Hematopoietic multipotent progenitor cell treated with erythropoietin and hydrocortisone succinate and interleukin-3 and kit ligand, for 15 days (in vitro differentiated cells): ENCODE data around the gene BMP8B.
"Not testable (repeated sequence)": the region's sequence is repeated elsewhere in the genome, so short reads cannot be mapped to it uniquely, and the experiment has no call there.

Experiments used
- DNase-seq: peaks from one replicate; pipeline ENCODE4 v3.0.0-alpha.2; 2015; ENCODE audit warnings: low spot score

BMP8B gene

GRCh38 chr1:39812913-39813312 lies 24.2 kb upstream of the BMP8B start:
- DNase-seq: no peak

- no peak for DNase-seq
Observed at GRCh38 chr1:39808784-39809517, 20.3 kb upstream of the BMP8B start.

GRCh38 chr1:39805385-39805784 lies 16.7 kb upstream of the BMP8B start:
- DNase-seq: no peak

GRCh38 chr1:39802496-39803260 lies 14.0 kb upstream of the BMP8B start:
- no peak for DNase-seq

GRCh38 chr1:39800471-39800835 lies 11.8 kb upstream of the BMP8B start:
- DNase-seq: no peak

DNA sequence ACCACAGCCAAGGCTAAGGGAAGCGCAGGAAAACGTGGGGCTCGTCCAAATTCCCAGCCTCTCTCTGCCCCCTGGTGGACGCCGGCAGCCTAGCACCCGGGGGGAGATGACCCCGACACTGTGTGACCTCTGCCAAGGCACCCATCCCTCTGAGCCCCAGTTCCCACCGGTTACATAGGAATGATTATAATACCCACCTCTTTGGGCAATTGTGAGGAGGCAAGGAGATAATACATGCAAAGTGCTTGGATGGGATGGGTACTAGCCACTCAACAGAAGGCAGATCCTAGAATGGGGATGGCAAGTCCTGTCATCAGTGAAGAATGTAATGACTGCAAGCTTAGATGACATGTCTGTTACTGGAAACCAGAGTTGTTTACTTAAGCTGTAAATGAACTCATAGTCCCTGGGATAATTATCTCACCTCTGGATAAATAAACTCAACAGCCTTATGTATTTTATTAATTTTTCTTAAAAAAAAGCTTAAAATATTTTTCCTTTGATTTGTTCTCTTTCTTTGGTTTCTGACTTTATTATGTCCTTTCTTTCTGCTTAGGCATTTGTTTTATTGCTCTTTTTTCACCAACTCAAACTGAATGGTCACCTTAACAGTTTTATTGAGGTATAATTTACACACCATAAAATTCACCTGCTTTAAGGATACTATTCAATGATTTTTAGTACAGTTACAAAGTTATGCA lies 11.3 kb upstream of the BMP8B start:
- peak; percentile 77 for DNase-seq

DNA sequence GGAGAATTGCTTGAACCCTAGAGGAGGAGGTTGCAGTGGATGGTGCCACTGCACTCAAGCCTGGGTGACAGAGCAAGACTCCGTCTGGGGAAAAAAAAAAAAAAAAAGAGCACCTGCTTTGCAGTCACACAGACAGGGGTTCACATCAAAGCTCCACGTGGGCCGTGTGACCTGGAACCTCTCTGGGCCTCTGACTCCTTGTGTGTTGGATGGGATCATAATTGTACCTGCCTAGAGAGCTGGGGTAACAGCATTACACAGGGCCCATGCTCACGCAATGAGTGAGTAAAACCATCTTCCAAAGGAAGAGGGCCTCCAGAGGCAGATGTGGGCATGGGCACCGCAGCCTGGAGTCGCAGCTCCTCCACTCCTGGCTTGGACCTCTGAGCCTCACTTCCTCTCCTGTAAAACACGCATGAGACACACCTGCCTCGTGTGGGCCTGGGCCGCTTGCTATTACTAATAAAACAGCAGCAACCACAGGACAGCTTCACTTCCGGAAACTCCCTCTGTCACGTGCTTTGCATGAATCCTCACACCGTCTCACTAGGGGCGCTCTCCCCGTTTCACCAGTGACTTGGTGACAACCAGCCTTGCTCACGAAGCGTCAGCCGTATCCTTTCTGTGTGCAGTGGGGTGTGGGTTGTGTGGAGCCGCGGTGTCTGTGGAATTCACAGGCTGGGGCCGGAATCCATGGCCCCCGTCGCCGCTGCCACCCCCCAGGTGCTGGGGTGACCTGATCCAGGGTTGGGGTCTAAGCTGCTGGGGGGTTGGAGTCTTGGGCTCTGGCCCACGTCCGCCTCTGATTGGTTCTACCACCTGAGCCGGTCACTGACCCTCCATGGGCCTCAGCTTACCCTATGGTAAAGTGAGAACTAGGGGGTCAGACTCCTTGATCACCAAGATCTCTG lies 10.4 kb upstream of the BMP8B start:
- DNase-seq: peak; percentile 93

GRCh38 chr1:39795651-39796050 lies 7.0 kb upstream of the BMP8B start:
- no peak for DNase-seq

DNA sequence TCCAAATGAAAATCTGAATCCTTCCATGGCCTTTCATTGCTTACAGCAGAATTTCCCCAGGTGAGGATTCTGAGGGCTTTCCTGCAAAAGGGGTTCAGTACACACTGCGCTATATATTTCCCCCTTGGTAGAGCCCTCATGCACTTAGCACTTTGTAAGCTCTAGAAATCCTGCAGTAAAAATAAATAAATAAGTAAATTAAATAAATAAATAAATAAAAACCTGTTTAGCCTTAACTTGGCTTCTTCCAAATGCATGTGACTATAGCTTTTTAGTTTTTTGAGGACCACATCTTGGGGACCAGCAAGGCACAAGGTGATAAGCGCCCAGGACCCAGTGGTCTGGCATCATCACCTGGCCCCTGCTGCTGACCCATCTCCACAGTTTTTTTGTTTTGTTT lies 3.2 kb upstream of the BMP8B start:
- no peak for DNase-seq

GRCh38 chr1:39789571-39790110 lies 976 bp upstream of the BMP8B start:
- no peak for DNase-seq

- no peak for DNase-seq
Observed at GRCh38 chr1:39788426-39788757, 273 bp downstream of the BMP8B start.

DNA sequence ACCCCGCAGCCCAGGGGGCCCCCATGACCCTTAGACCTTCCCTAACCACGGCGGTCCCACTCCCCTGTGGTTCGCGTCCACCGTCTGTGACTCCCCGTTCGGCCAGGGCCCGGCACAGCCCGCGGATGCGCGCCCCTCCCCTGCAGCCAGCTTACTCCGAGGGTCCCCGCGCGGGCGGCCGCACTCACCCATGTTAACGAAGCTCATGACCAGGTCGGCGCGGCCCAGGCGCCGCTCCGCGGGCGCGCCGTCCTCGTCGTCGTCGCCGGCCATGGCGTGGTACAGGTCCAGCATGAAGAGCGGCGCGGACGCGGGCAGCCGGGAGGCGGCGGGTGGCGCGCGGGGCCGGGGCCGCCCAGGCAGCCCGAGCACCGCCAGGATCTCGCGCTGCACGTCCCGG lies 701 bp downstream of the BMP8B start:
- not testable (repeated sequence) for DNase-seq

- DNase-seq: no peak
Observed at GRCh38 chr1:39787468-39787867, 1.2 kb downstream of the BMP8B start.

GRCh38 chr1:39787108-39787375 lies 1.6 kb downstream of the BMP8B start:
- DNase-seq: not testable (repeated sequence)

DNA sequence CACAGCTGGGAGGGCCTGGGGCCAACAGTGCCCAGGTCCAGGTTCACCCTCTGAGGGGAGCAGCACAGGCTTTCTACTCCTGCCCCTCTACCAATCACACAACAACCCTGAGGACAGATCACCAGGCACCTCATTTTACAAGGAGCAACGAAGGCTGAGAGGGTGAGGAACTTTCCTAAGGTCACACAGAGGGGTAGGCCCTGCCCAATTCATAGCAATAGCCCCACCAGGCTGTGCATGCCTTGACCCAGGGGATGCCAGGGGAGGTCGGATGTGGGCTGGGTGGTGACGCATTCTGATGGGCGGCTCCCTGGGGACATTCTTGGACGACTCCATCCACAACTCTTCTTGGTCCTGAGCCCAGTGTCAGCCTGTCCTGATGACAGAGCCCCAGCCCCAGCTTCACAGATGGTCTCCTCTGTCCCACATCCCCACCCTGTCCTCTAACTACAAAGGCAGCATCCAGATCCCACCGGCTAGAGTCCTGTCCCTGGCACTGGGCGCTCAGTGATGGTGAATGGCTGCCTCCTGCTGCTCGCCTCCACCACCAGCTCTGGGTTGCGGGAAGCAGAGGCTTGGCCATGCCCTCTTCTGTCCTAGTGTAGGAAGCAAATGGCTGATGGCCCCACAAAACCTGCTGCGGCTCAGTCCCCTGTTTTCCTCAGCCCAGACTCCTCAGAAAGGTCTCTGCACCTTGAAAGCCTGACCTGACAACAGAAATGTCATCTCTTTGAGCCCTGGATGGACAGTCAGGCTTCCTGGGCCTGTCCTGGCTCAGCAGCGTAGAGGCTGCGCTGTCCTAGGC lies 2.2 kb downstream of the BMP8B start:
- DNase-seq: not testable (repeated sequence)

DNA sequence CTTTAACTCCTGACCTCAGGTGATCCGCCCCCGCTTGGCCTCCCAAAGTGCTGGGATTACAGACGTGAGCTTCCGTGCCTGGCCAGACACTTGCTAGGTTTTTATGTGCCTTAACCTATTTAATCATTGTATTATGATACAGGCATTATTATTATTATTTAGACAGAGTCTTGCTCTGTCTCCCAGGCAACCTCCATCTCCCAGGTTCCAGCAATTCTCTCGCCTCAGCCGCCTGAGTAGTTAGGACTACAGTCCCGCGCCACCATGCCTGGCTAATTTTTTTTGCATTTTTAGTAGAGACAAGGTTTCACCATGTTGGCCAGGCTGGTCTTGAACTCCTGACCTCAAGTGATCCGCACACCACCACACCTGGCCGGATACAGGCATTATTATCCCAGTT lies 6.0 kb downstream of the BMP8B start:
- DNase-seq: not testable (repeated sequence)

GRCh38 chr1:39782103-39782502 lies 6.6 kb downstream of the BMP8B start:
- DNase-seq: no peak

GRCh38 chr1:39781349-39781715 lies 7.3 kb downstream of the BMP8B start:
- DNase-seq: no peak

DNA sequence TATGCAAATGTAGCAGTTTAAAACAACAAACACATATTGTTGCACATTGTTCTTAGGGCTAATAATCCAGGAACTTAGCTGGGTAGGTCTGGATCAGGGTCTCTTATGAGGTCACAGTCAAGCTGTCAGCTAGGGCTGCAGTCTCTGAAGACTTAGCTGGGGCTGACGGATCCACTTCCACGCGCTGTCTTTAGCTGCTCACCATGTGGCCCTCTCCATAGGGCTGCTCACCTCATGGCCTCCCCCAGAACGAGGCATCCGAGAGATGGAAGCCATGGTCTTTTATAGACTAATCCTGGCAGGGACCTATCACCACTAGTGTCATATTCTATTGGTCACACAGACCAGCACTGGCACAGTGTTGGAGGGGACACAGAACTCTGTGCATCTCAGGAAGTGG lies 8.8 kb downstream of the BMP8B start:
- DNase-seq: no peak

GRCh38 chr1:39779137-39779536 lies 9.5 kb downstream of the BMP8B start:
- no peak for DNase-seq

DNA sequence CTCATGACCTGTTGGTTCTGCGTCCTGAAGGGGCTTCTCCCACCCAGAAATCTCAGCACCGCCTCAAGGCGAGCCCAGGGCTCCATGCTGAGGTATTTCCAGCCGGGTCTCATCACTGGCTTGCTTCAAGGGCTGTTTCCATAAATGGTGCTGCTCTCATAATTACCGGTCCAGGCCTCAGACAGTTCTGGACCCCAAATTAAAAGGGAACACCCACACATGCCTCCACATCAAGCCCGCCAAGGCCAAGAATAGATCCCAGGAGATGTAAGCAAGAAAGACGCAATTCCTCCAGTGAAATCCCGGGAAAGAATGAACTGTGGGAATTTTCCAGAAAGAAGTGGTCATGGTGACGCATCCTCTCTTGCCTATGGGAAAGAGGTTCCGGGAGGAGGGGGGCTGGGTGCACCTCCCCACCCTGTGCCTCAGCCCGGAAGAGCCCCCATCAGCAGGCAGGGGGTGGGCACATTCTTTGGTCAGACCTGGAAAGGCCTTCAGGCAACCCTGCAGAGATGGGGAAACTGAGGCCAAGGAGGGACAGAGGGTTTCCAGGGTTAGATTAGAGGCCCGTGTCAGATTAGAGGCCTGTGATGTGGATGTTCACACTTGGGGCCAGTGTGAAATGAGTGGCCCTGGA lies 10.1 kb downstream of the BMP8B start:
- not testable (repeated sequence) for DNase-seq
